Measurements from ENCODE around the gene CCER1. TPM values are rescaled to one million over a fixed set of nuclear protein-coding genes. Genes with fewer than 3 reads are reported as not detected.

The CCER1 gene
- total RNA-seq, 2 experiments from 2014 or later = not detected

DNA sequence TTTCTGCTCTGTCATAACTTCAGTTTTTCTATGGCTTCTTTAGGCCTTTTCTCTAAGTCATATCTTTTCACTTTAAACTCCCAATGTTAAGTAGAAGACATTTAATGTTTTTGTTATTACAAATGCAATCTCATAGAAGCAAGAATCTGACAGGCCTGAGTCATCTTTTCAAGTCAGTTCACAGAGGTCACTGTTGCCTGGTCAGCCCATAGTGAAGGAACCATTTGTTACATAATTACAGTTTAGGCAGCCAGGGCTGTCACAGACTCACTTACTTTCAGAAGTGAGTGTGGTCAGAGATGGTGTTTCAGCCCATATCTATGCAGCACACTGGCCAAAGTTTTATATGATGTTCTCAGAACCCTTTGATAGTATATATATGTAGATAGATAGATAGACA lies 46.5 kb downstream of the CCER1 start:
- Histone ChIP-seq H3K4me3 (ENCODE audit: low read length) (no peak overlapping the region), H3K36me3 (ENCODE audit: insufficient read depth, low read length) (no peaks in the 10 kb centered on the region), H3K27me3 (ENCODE audit: control insufficient read depth in 1 of 2, insufficient read depth in 2 of 2, low read length in 2 of 2) (peaks cover 0 to 4% of the 10 kb centered on the region in 2 experiments), H3K27ac (ENCODE audit: low read depth in 1 of 2, low read length in 2 of 2) (no peak overlapping the region), H3K4me1 (ENCODE audit: insufficient read depth, low read length) (no peaks in the 10 kb centered on the region), H3K9me3 (ENCODE audit: control insufficient read depth in 1 of 2, insufficient read depth in 1 of 2, low read length in 2 of 2) (no peaks in the 10 kb centered on the region)
- H3K27ac Mint-ChIP-seq = no peak overlapping the region
- no peaks in the 10 kb centered on the region for H3K4me1 Mint-ChIP-seq (ENCODE audit: low read depth)
- ChIA-PET CTCF (no interaction called here), POLR2A (no interaction called here)
- no peak overlapping the region for H3K4me3 Mint-ChIP-seq
- intact Hi-C loops (cut with DNase I, micrococcal nuclease) = no loop called here
- TF ChIP-seq, protein P1, sequence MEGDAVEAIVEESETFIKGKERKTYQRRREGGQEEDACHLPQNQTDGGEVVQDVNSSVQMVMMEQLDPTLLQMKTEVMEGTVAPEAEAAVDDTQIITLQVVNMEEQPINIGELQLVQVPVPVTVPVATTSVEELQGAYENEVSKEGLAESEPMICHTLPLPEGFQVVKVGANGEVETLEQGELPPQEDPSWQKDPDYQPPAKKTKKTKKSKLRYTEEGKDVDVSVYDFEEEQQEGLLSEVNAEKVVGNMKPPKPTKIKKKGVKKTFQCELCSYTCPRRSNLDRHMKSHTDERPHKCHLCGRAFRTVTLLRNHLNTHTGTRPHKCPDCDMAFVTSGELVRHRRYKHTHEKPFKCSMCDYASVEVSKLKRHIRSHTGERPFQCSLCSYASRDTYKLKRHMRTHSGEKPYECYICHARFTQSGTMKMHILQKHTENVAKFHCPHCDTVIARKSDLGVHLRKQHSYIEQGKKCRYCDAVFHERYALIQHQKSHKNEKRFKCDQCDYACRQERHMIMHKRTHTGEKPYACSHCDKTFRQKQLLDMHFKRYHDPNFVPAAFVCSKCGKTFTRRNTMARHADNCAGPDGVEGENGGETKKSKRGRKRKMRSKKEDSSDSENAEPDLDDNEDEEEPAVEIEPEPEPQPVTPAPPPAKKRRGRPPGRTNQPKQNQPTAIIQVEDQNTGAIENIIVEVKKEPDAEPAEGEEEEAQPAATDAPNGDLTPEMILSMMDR (IDR thresholded peaks at IDR 0.05) = no peak
- H3K27me3 Mint-ChIP-seq = no peaks in the 10 kb centered on the region
- ATAC-seq (ENCODE audit: poor library complexity) = no peak
- H3K9me3 Mint-ChIP-seq = no peaks in the 10 kb centered on the region
- DNase-seq = no peak
- H3K36me3 Mint-ChIP-seq (ENCODE audit: low read depth) = no peaks in the 10 kb centered on the region

DNA sequence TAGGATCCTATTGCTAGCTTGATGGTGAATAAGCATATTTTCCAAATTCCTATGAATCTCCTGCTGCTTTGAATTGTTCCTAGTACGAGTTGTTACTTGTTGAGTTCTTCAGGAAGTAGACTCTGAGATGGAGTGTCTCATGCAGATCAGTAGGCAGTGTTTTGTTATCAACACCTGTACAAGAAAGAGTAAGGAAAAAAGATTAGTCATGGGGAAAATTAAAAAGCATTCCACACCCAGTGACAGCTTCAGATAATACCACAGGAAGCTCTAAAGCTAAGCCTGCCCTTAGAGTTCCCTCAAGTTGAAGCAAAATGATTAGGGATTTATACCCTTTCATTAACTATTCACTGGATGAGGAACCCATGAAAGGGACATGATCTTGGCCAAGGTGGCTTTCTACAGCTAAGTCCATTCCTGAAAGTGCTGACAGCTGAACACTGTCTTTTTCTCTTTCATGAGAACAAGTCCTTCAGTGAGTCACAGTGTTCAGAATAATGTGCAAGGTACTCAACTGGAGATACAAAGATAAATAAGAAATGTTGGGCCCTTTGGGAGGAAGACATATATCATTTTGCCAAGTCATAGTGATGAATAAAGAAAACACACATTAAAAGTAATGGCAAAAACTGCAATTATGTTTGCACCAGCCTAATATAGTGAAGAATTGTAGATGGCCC lies 49.1 kb downstream of the CCER1 start:
- DNase-seq (no peak), ATAC-seq (ENCODE audit: poor library complexity) (no peak)
- Mint-ChIP-seq H3K27ac (no peak overlapping the region), H3K9me3 (no peaks in the 10 kb centered on the region), H3K36me3 (ENCODE audit: low read depth) (no peaks in the 10 kb centered on the region), H3K4me3 (no peak overlapping the region), H3K4me1 (ENCODE audit: low read depth) (no peaks in the 10 kb centered on the region), H3K27me3 (no peaks in the 10 kb centered on the region)
- no peaks in the 10 kb centered on the region for H3K36me3 ChIP-seq (ENCODE audit: insufficient read depth, low read length)
- TF ChIP-seq, protein P1 (IDR thresholded peaks at IDR 0.05) = no peak
- ChIA-PET POLR2A (no interaction called here), CTCF (no interaction called here)
- no peak overlapping the region for H3K27ac ChIP-seq (ENCODE audit: low read depth in 1 of 2, low read length in 2 of 2)
- peaks cover 0 to 4% of the 10 kb centered on the region in 2 experiments for H3K27me3 ChIP-seq (ENCODE audit: control insufficient read depth in 1 of 2, insufficient read depth in 2 of 2, low read length in 2 of 2)
- intact Hi-C loops (cut with DNase I, micrococcal nuclease) = no loop called here
- no peaks in the 10 kb centered on the region for H3K9me3 ChIP-seq (ENCODE audit: control insufficient read depth in 1 of 2, insufficient read depth in 1 of 2, low read length in 2 of 2)
- H3K4me3 ChIP-seq (ENCODE audit: low read length) = no peak overlapping the region
- H3K4me1 ChIP-seq (ENCODE audit: insufficient read depth, low read length) = no peaks in the 10 kb centered on the region

DNA sequence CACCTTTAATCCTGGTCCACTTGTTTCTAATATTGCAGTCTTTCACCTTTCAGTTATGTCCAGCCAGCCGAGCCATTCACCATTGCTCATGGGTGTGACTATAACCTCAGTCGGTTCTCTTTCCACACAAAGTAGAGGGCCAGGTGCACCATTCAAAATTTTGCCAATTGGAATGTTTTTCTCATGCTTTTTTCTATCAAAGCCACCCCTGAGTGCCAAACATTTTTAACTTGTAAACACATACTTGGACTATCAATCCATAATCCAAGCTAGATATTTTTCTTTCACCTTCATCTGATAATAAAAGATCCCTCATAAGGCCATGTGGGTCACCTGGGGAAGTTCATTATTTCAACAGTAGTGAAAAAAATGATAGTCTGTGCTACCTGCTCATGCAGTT lies 52.4 kb downstream of the CCER1 start:
- Mint-ChIP-seq H3K27me3 (no peaks in the 10 kb centered on the region), H3K9me3 (no peaks in the 10 kb centered on the region), H3K27ac (no peak overlapping the region), H3K4me1 (ENCODE audit: low read depth) (no peaks in the 10 kb centered on the region), H3K36me3 (ENCODE audit: low read depth) (no peaks in the 10 kb centered on the region), H3K4me3 (no peak overlapping the region)
- TF ChIP-seq, protein P1 (IDR thresholded peaks at IDR 0.05) = no peak
- Histone ChIP-seq H3K27ac (ENCODE audit: low read depth in 1 of 2, low read length in 2 of 2) (no peak overlapping the region), H3K4me1 (ENCODE audit: insufficient read depth, low read length) (no peaks in the 10 kb centered on the region), H3K9me3 (ENCODE audit: control insufficient read depth in 1 of 2, insufficient read depth in 1 of 2, low read length in 2 of 2) (no peaks in the 10 kb centered on the region), H3K27me3 (ENCODE audit: control insufficient read depth in 1 of 2, insufficient read depth in 2 of 2, low read length in 2 of 2) (no peaks in the 10 kb centered on the region), H3K4me3 (ENCODE audit: low read length) (no peak overlapping the region), H3K36me3 (ENCODE audit: insufficient read depth, low read length) (no peaks in the 10 kb centered on the region)
- CTCF ChIA-PET = no interaction called here
- intact Hi-C loops (cut with DNase I, micrococcal nuclease) = no loop called here
- POLR2A ChIA-PET = no interaction called here
- DNase-seq = no peak
- no peak for ATAC-seq (ENCODE audit: poor library complexity)

Other genes with a start within 250 kb of the CCER1 start
- not detected for gene EPYC, start 49.8 kb upstream of the CCER1 start, total RNA-seq
- gene KERA, start 102.8 kb upstream of the CCER1 start, total RNA-seq = not detected
- not detected for gene LUM, start 156.3 kb upstream of the CCER1 start, total RNA-seq
- gene DCN, start 227.6 kb upstream of the CCER1 start, total RNA-seq = not detected

Measured in CD4-positive, alpha-beta T cell (primary cell).